HEK293 (cell line): ENCODE results near the gene HES5.

Source experiments
- CTCF ChIA-PET: fragments of 350-600 bp; formaldehyde crosslinking; extraction: SDS; loops from one replicate; lab custom pipeline; 2021; ENCODE audit warnings: antibody characterized with exemption; lab: Yijun Ruan, JAX
- POLR2A ChIA-PET: fragments of 300-600 bp; formaldehyde crosslinking; extraction: SDS; loops from one replicate; lab custom pipeline; 2020; ENCODE audit warnings: antibody characterized with exemption, inconsistent platforms; lab: Yijun Ruan, JAX
- H3K27ac ChIP-seq: fragments of 200-500 bp; sonication (Bioruptor generic); 2 replicates; pipeline ENCODE4 v1.5.1; 2014; ENCODE audit warnings: low read depth, low read length, control low read depth, inconsistent platforms; ENCODE audit errors: extremely low read depth
- H3K36me3 ChIP-seq, 2 experiments: fragments of 200-500 bp in 1 of 2; sonication (Bioruptor generic) in 1 of 2; 1 replicate in 1 of 2; 2 replicates in 1 of 2; pipeline ENCODE4 v1.5.1; 2014 to 2017; ENCODE audit warnings: inconsistent platforms in 2 of 2, low read length in 2 of 2; ENCODE audit not compliant: control insufficient read depth in 2 of 2, insufficient read depth in 1 of 2
- H3K4me1 ChIP-seq: fragments of 200-500 bp; sonication (Bioruptor generic); 2 replicates; pipeline ENCODE4 v1.5.1; 2014; ENCODE audit warnings: mild to moderate bottlenecking, low read length, inconsistent platforms; ENCODE audit not compliant: control insufficient read depth, insufficient read depth
- H3K4me3 ChIP-seq: 2 replicates; pipeline ENCODE4 v1.5.1; 2011; ENCODE audit warnings: low read depth, mild to moderate bottlenecking, control low read depth, low read length, moderate library complexity
- H3K9me3 ChIP-seq: fragments of 200-500 bp; sonication (Bioruptor generic); 2 replicates; pipeline ENCODE4 v1.5.1; 2014; ENCODE audit warnings: low read depth, low read length, inconsistent platforms; ENCODE audit not compliant: control insufficient read depth, insufficient read depth
- EGR2 ChIP-seq: fragments of 450-650 bp; formaldehyde crosslinking; IDR thresholded peaks from 2 replicates; pipeline ENCODE4 v1.5.1; 2016; ENCODE audit warnings: low read depth, missing biosample characterization, missing genetic modification characterization
- GLIS1 ChIP-seq: fragments of 450-650 bp; formaldehyde crosslinking; IDR thresholded peaks from 2 replicates; pipeline ENCODE4 v1.5.1; 2016; ENCODE audit warnings: missing biosample characterization, missing genetic modification characterization
- PRDM4 ChIP-seq: fragments of 450-650 bp; formaldehyde crosslinking; IDR thresholded peaks from 2 replicates; pipeline ENCODE4 v1.5.1; 2017; ENCODE audit warnings: missing biosample characterization, missing genetic modification characterization
- SCRT1 ChIP-seq: fragments of 450-650 bp; formaldehyde crosslinking; IDR thresholded peaks from 2 replicates; pipeline ENCODE4 v1.5.1; 2016; ENCODE audit warnings: missing biosample characterization, missing genetic modification characterization, borderline replicate concordance
- ZBTB11 ChIP-seq: fragments of 450-650 bp; formaldehyde crosslinking; conservative IDR thresholded peaks from 2 replicates; pipeline ENCODE4 v1.5.1; 2016; ENCODE audit warnings: low read depth, missing biosample characterization, missing genetic modification characterization
- ZBTB20 ChIP-seq: fragments of 450-650 bp; formaldehyde crosslinking; IDR thresholded peaks from 2 replicates; pipeline ENCODE4 v1.5.1; 2016; ENCODE audit warnings: missing biosample characterization, missing genetic modification characterization
- ZBTB7A ChIP-seq: fragments of 450-650 bp; formaldehyde crosslinking; IDR thresholded peaks from 2 replicates; pipeline ENCODE4 v1.5.1; 2016; ENCODE audit warnings: low read depth, missing biosample characterization, missing genetic modification characterization
- ZEB2 ChIP-seq: fragments of 450-650 bp; formaldehyde crosslinking; IDR thresholded peaks from 2 replicates; pipeline ENCODE4 v1.5.1; 2016; ENCODE audit warnings: missing biosample characterization, missing genetic modification characterization
- ZFP37 ChIP-seq: fragments of 450-650 bp; formaldehyde crosslinking; IDR thresholded peaks from 2 replicates; pipeline ENCODE4 v1.5.1; 2016; ENCODE audit warnings: missing biosample characterization, missing genetic modification characterization
- ZNF140 ChIP-seq: fragments of 450-650 bp; formaldehyde crosslinking; IDR thresholded peaks from 2 replicates; pipeline ENCODE4 v1.5.1; 2016; ENCODE audit warnings: missing biosample characterization, missing genetic modification characterization
- ZNF157 ChIP-seq: fragments of 450-650 bp; formaldehyde crosslinking; IDR thresholded peaks from 2 replicates; pipeline ENCODE4 v1.5.1; 2016; ENCODE audit warnings: missing biosample characterization, missing genetic modification characterization
- ZNF2 ChIP-seq: fragments of 450-650 bp; formaldehyde crosslinking; IDR thresholded peaks from 2 replicates; pipeline ENCODE4 v1.5.1; 2016; ENCODE audit warnings: missing biosample characterization, missing genetic modification characterization
- ZNF26 ChIP-seq: fragments of 450-650 bp; formaldehyde crosslinking; IDR thresholded peaks from 2 replicates; pipeline ENCODE4 v1.5.1; 2016; ENCODE audit warnings: missing biosample characterization, missing genetic modification characterization
- ZNF266 ChIP-seq: fragments of 450-650 bp; formaldehyde crosslinking; IDR thresholded peaks from 2 replicates; pipeline ENCODE4 v1.5.1; 2016; ENCODE audit warnings: missing biosample characterization, missing genetic modification characterization, low read depth
- ZNF362 ChIP-seq: fragments of 450-650 bp; formaldehyde crosslinking; IDR thresholded peaks from 2 replicates; pipeline ENCODE4 v1.5.1; 2016; ENCODE audit warnings: missing biosample characterization, missing genetic modification characterization
- ZNF366 ChIP-seq: fragments of 450-650 bp; formaldehyde crosslinking; conservative IDR thresholded peaks from 2 replicates; pipeline ENCODE4 v1.5.1; 2016; ENCODE audit warnings: missing biosample characterization, missing genetic modification characterization
- ZNF404 ChIP-seq: fragments of 450-650 bp; formaldehyde crosslinking; IDR thresholded peaks from 2 replicates; pipeline ENCODE4 v1.5.1; 2017; ENCODE audit warnings: missing biosample characterization, missing genetic modification characterization
- ZNF530 ChIP-seq: fragments of 450-650 bp; formaldehyde crosslinking; IDR thresholded peaks from 2 replicates; pipeline ENCODE4 v1.5.1; 2016; ENCODE audit warnings: low read depth, missing biosample characterization, missing genetic modification characterization
- ZNF558 ChIP-seq: fragments of 450-650 bp; formaldehyde crosslinking; IDR thresholded peaks from 2 replicates; pipeline ENCODE4 v1.5.1; 2016; ENCODE audit warnings: missing biosample characterization, missing genetic modification characterization
- ZNF600 ChIP-seq: fragments of 450-650 bp; formaldehyde crosslinking; IDR thresholded peaks from 2 replicates; pipeline ENCODE4 v1.5.1; 2016; ENCODE audit warnings: missing biosample characterization, missing genetic modification characterization
- ZNF621 ChIP-seq: fragments of 450-650 bp; formaldehyde crosslinking; IDR thresholded peaks from 2 replicates; pipeline ENCODE4 v1.5.1; 2017; ENCODE audit warnings: missing biosample characterization, missing genetic modification characterization
- ZNF623 ChIP-seq: fragments of 450-650 bp; formaldehyde crosslinking; IDR thresholded peaks from 2 replicates; pipeline ENCODE4 v1.5.1; 2016; ENCODE audit warnings: missing biosample characterization, missing genetic modification characterization
- ZNF843 ChIP-seq: fragments of 450-650 bp; formaldehyde crosslinking; IDR thresholded peaks from 2 replicates; pipeline ENCODE4 v1.5.1; 2016; ENCODE audit warnings: missing biosample characterization, missing genetic modification characterization

Gene HES5

GRCh38 chr1:2567083-2567679 is 37.1 kb upstream of the HES5 start:
- ChIA-PET POLR2A (no interaction called here), CTCF (no interaction called here)
- no peak overlapping the region for H3K27ac ChIP-seq
- no peaks in the 10 kb centered on the region for H3K4me1 ChIP-seq
- no peaks in the 10 kb centered on the region for H3K9me3 ChIP-seq
- TF ChIP-seq ZNF843 (tag by site-specific recombination) (no peak), ZNF621 (no peak), ZNF558 (tag by site-specific recombination) (no peak), ZNF600 (no peak), SCRT1 (no peak), ZNF2 (tag by site-specific recombination) (no peak), ZEB2 (tag by site-specific recombination) (no peak), ZNF366 (tag by site-specific recombination) (no peak), ZNF157 (tag by site-specific recombination) (no peak), ZNF530 (tag by site-specific recombination) (no peak), ZNF362 (tag by site-specific recombination) (no peak), ZBTB7A (tag by site-specific recombination) (no peak), ZBTB20 (tag by site-specific recombination) (no peak)
- H3K4me3 ChIP-seq = no peak overlapping the region
- H3K36me3 ChIP-seq = no peaks in the 10 kb centered on the region

GRCh38 chr1:2566101-2567045 is 36.3 kb upstream of the HES5 start:
- H3K27ac ChIP-seq = no peak overlapping the region
- ChIA-PET CTCF (no interaction called here), POLR2A (no interaction called here)
- no peak overlapping the region for H3K4me3 ChIP-seq
- H3K9me3 ChIP-seq = no peaks in the 10 kb centered on the region
- H3K4me1 ChIP-seq = no peaks in the 10 kb centered on the region
- no peaks in the 10 kb centered on the region for H3K36me3 ChIP-seq
- TF ChIP-seq PRDM4 (tag by site-specific recombination) (no peak), ZNF404 (tag by site-specific recombination) (peak; percentile 74; the same call in 1 of the 2 replicates), ZNF558 (tag by site-specific recombination) (peak; percentile 55; the same call in 1 of the 2 replicates), EGR2 (tag by site-specific recombination) (peak; percentile 44; the same call in 1 of the 2 replicates), ZNF623 (tag by site-specific recombination) (peak; percentile 74), ZBTB11 (peak; percentile 75), ZFP37 (tag by site-specific recombination) (0 out of 2 replicates have a peak, but pooled peaks have one; percentile 49), ZNF140 (peak; percentile 65), ZNF26 (no peak), GLIS1 (tag by site-specific recombination) (peak; percentile 94), ZNF266 (tag by site-specific recombination) (peak; percentile 72; the same call in 1 of the 2 replicates)
